BE2C (cell line): Measurements from ENCODE around the gene FOXD4.
"Not testable (repeated sequence)": the region's sequence is repeated elsewhere in the genome, so short reads cannot be mapped to it uniquely, and the experiment has no call there.

Experiments
- DNase-seq: peaks from one replicate; pipeline ENCODE4 v3.0.0-alpha.2; 2020
- H3K27me3 ChIP-seq: fragments of 250-450 bp; sonication (Bioruptor Pico); 2 replicates; pipeline ENCODE4 v1.5.1; 2020; ENCODE audit warnings: mild to moderate bottlenecking
- H3K36me3 ChIP-seq: fragments of 250-450 bp; sonication (Bioruptor Pico); 2 replicates; pipeline ENCODE4 v1.5.1; 2020; ENCODE audit warnings: mild to moderate bottlenecking
- H3K4me1 ChIP-seq: fragments of 250-450 bp; sonication (Bioruptor Pico); 2 replicates; pipeline ENCODE4 v1.5.1; 2020
- H3K4me3 ChIP-seq: 2 replicates; pipeline ENCODE4 v1.5.1; 2011; ENCODE audit warnings: low read depth, low read length
- H3K9me3 ChIP-seq: fragments of 250-450 bp; sonication (Bioruptor Pico); 2 replicates; pipeline ENCODE4 v1.5.1; 2020

FOXD4 gene

DNA sequence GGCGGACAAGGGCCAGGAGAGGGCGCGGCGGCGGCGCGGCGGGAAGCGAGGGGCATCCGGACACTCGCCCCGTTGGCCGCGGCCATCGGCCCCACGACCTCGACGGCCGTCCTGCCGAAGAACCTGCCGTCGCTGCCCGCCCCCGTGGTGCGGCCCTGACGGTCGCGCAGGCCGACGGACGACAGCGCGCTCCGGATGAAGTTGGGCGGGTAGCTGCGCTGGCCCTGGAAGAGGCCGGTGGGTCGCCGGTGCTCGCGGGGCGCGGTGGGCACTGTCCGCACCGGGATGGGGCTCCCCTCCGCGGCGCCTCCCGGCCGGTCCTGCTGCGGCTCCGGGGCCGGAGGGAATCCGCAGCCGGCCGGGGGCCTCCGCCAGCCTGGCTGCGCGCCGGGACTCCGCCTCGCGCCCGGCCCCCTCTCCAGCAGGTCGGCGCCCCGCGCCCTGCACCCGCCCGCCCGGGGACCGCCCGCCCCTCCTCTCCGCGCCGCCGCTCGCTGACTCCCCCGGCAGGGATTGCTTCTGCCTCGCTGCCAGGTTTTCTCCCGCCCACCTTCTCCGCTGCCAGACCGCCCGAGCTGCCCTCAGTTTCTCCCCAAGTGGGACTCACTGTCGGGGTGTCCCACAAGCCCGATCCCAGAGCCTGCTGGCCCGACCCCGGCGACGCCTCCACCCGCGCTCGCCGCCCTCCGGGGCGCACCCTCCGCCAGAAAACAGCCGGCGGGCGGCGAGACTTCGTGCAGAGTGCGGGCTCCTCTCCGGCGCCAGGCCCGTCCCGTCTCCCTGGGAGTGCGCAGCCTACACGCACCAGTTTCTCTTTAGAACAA, 44.9 kb downstream of the FOXD4 start:
- not testable (repeated sequence) for H3K9me3 ChIP-seq, H3K4me3 ChIP-seq

More for the DNA sequence above, 44.9 kb downstream of the FOXD4 start:
- not testable (repeated sequence) for H3K36me3 ChIP-seq, H3K4me1 ChIP-seq, DNase-seq
- peaks cover 11% of the 10 kb centered on the region for H3K27me3 ChIP-seq
